ENCODE results near the gene NUMBL. TPM values are rescaled to one million over a fixed set of nuclear protein-coding genes. Genes with fewer than 3 reads are reported as not detected.

The NUMBL gene
- total and polyA plus RNA-seq, 9 of the 15 experiments (the other 6 are each of a cell fraction or from before 2014, with no cell fraction given): 0.39 to 38.6 (median 6.6) TPM

DNA sequence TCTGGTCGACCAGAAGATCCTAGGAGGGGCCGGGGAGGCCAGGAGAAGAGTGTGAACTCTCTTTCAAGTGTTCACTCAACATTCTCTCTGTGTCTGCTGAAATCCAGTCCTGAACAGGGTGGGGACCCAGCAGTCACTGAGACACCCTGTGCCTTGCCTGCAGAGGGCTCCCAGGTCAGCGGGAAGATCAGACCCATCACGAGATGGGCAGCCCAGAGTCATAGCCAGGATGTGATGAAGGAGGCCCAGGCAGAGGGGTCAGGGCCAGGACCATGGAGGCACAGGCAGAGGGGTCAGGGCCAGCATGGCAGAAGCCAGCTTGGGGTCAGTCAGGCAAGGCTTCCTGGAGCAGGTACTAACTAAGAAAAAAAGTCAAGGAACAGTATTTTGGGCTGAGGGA is 9.4 kb downstream of the NUMBL start (continued):
- TF ChIP-seq, protein P1, sequence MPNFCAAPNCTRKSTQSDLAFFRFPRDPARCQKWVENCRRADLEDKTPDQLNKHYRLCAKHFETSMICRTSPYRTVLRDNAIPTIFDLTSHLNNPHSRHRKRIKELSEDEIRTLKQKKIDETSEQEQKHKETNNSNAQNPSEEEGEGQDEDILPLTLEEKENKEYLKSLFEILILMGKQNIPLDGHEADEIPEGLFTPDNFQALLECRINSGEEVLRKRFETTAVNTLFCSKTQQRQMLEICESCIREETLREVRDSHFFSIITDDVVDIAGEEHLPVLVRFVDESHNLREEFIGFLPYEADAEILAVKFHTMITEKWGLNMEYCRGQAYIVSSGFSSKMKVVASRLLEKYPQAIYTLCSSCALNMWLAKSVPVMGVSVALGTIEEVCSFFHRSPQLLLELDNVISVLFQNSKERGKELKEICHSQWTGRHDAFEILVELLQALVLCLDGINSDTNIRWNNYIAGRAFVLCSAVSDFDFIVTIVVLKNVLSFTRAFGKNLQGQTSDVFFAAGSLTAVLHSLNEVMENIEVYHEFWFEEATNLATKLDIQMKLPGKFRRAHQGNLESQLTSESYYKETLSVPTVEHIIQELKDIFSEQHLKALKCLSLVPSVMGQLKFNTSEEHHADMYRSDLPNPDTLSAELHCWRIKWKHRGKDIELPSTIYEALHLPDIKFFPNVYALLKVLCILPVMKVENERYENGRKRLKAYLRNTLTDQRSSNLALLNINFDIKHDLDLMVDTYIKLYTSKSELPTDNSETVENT (CRISPR knock-in tag; IDR thresholded peaks at IDR 0.05): no peak
- no peak for TF ChIP-seq ZNF316 (IDR thresholded peaks at IDR 0.05)

DNA sequence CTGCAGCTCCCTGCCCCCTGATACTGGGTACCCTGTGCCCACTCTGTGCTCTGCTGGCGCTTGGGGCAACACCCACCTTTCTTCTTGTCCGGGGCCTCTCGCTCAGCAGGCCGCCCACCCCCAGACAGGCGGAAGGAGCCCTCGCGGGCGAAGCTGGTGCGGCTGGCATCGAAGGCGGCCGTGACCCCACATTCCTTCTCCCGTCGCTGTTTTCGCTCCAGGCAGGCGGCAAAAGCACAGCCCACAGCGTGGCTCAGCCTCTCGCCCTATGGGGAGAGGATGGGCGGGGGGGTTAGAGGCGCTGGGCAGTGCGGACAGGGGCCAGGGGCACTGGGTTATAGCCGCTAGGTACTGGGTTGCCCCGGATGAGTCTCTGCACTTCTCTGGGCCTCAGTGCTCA is 13.3 kb downstream of the NUMBL start:
- Histone ChIP-seq H3K27me3 (ENCODE audit: control insufficient read depth in 2 of 2, insufficient read depth in 2 of 2, low read length in 2 of 2) (no peaks in the 10 kb centered on the region), H3K4me3 (no peak overlapping the region), H3K9me3 (replicated peaks; ENCODE audit: control insufficient read depth, insufficient read depth, low read depth, low read length) (no peaks in the 10 kb centered on the region), H3K79me2 (ENCODE audit: control insufficient read depth, insufficient read depth, low read length) (no peaks in the 10 kb centered on the region), H3K9ac (ENCODE audit: insufficient read depth in 1 of 2, low read depth in 2 of 2, low read length in 2 of 2) (no peak overlapping the region; a peak in 1 of 4 replicates), H3K4me1 (replicated peaks in 1 of 2; ENCODE audit: control insufficient read depth in 2 of 2, insufficient read depth in 2 of 2, low read length in 2 of 2) (no peaks in the 10 kb centered on the region; a peak in 1 of 5 replicates), H3K27ac (ENCODE audit: extremely low read depth, low read depth, low read length) (no peak overlapping the region), H3K36me3 (ENCODE audit: control insufficient read depth, insufficient read depth, low read length) (peaks cover 84% of the 10 kb centered on the region; the same call in 2 of the 3 replicates), H4K20me1 (replicated peaks; ENCODE audit: control insufficient read depth, insufficient read depth, low read length) (no peaks in the 10 kb centered on the region), H2AFZ (ENCODE audit: low read depth, low read length) (no peak overlapping the region), H3K9me1 (ENCODE audit: control insufficient read depth, insufficient read depth, low read length) (no peaks in the 10 kb centered on the region), H3K4me2 (ENCODE audit: insufficient read depth, low read length) (no peak overlapping the region)
- WGBS (ENCODE audit: insufficient coverage, low coverage, missing lambda C conversion rate): 94% methylated on average over 11 of the region's 23 CpGs
- in situ Hi-C loops (cut with MboI) (no loop called here), intact Hi-C loops (cut with micrococcal nuclease) (no loop called here)
- DNase-seq (ENCODE audit: extremely low read depth in 1 of 4, low spot score in 3 of 4): no peak
- BruUV-seq (replicated peaks): no TSS peak
- FAIRE-seq: no peak
- no peak for ATAC-seq
- CTCF ChIA-PET (ENCODE audit: low intra/inter-chr PET ratio): no interaction called here
- POLR2A ChIA-PET: no interaction called here
- TF ChIP-seq SPI1 (IDR thresholded peaks at IDR 0.05; ENCODE audit: borderline replicate concordance, low read depth, low read length) (no peak), GABPB2 (CRISPR knock-in tag; conservative IDR thresholded peaks at IDR 0.05) (no peak), PYGO2 (tag; IDR thresholded peaks at IDR 0.05) (no peak), KDM2B (CRISPR knock-in tag; IDR thresholded peaks at IDR 0.05) (no peak), PHB2 (IDR thresholded peaks at IDR 0.05; ENCODE audit: low read depth) (no peak), E2F1 (CRISPR knock-in tag; IDR thresholded peaks at IDR 0.05) (no peak), MCM2 (IDR thresholded peaks at IDR 0.05; ENCODE audit: low read depth) (no peak), ZNF324 (CRISPR knock-in tag; IDR thresholded peaks at IDR 0.05) (no peak), MYBL2 (IDR thresholded peaks at IDR 0.05; ENCODE audit: low read depth) (no peak), MYBL2 (CRISPR knock-in tag; IDR thresholded peaks at IDR 0.05; ENCODE audit: borderline replicate concordance) (no peak)
- TF ChIP-seq, protein P2, sequence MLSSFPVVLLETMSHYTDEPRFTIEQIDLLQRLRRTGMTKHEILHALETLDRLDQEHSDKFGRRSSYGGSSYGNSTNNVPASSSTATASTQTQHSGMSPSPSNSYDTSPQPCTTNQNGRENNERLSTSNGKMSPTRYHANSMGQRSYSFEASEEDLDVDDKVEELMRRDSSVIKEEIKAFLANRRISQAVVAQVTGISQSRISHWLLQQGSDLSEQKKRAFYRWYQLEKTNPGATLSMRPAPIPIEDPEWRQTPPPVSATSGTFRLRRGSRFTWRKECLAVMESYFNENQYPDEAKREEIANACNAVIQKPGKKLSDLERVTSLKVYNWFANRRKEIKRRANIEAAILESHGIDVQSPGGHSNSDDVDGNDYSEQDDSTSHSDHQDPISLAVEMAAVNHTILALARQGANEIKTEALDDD (IDR thresholded peaks at IDR 0.05): no peak
- TF ChIP-seq, protein P3, sequence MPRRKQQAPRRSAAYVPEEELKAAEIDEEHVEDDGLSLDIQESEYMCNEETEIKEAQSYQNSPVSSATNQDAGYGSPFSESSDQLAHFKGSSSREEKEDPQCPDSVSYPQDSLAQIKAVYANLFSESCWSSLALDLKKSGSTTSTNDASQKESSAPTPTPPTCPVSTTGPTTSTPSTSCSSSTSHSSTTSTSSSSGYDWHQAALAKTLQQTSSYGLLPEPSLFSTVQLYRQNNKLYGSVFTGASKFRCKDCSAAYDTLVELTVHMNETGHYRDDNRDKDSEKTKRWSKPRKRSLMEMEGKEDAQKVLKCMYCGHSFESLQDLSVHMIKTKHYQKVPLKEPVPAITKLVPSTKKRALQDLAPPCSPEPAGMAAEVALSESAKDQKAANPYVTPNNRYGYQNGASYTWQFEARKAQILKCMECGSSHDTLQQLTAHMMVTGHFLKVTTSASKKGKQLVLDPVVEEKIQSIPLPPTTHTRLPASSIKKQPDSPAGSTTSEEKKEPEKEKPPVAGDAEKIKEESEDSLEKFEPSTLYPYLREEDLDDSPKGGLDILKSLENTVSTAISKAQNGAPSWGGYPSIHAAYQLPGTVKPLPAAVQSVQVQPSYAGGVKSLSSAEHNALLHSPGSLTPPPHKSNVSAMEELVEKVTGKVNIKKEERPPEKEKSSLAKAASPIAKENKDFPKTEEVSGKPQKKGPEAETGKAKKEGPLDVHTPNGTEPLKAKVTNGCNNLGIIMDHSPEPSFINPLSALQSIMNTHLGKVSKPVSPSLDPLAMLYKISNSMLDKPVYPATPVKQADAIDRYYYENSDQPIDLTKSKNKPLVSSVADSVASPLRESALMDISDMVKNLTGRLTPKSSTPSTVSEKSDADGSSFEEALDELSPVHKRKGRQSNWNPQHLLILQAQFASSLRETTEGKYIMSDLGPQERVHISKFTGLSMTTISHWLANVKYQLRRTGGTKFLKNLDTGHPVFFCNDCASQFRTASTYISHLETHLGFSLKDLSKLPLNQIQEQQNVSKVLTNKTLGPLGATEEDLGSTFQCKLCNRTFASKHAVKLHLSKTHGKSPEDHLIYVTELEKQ (CRISPR knock-in tag; IDR thresholded peaks at IDR 0.05): no peak

Data from K562 (cell line).